ENCODE data around the gene TMIGD1. TPM values are rescaled to one million over a fixed set of nuclear protein-coding genes. Genes with fewer than 3 reads are reported as not detected.

The TMIGD1 gene
- total and polyA plus RNA-seq, 2 experiments from 2014 or later, result not detected

DNA sequence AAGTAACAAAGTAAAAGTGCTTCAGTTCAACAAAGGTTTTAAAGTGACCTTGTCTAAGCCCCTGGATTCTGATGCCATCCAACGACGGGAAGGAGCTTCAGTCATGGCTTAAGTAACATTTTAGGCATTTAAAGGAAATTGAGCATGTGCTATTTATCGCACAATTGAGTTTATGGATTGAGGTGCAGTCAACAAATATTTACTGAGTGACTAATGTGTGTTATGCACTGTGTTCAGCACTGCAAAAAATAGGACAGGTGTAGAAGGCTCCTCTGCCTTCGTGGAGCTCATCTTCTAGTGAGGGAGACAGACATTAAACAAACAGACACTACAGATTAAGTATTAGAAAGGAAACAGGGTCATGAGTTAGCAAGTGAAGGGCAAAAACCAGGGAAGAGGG is 12.5 kb downstream of the TMIGD1 start:
- Histone ChIP-seq H3K9me2 (ENCODE audit: insufficient read depth) (no peaks in the 10 kb centered on the region), H3K4me2 (no peak overlapping the region), H3F3A (replicated peaks; ENCODE audit: low read depth) (no peaks in the 10 kb centered on the region), H3K4me1 (ENCODE audit: insufficient read depth) (no peaks in the 10 kb centered on the region), H4K20me1 (replicated peaks; ENCODE audit: insufficient read depth) (no peaks in the 10 kb centered on the region), H3K27ac (ENCODE audit: low read depth) (no peak overlapping the region), H3K79me2 (replicated peaks; ENCODE audit: insufficient read depth) (no peaks in the 10 kb centered on the region), H3K27me3 (ENCODE audit: insufficient read depth) (no peaks in the 10 kb centered on the region), H3K36me3 (ENCODE audit: insufficient read depth) (no peaks in the 10 kb centered on the region), H2AFZ (no peak overlapping the region), H3K4me3 (no peak overlapping the region)
- Mint-ChIP-seq H3K4me3 (no peak overlapping the region), H3K27me3 (ENCODE audit: insufficient read depth, low read depth, poor library complexity) (no peaks in the 10 kb centered on the region), H3K9me3 (no peaks in the 10 kb centered on the region), H3K27ac (no peak overlapping the region), H3K36me3 (ENCODE audit: low read depth) (no peaks in the 10 kb centered on the region), H3K4me1 (no peaks in the 10 kb centered on the region)
- DNase-seq (ENCODE audit: low spot score), result no peak
- no peak for ATAC-seq
- TF ChIP-seq, protein P1, sequence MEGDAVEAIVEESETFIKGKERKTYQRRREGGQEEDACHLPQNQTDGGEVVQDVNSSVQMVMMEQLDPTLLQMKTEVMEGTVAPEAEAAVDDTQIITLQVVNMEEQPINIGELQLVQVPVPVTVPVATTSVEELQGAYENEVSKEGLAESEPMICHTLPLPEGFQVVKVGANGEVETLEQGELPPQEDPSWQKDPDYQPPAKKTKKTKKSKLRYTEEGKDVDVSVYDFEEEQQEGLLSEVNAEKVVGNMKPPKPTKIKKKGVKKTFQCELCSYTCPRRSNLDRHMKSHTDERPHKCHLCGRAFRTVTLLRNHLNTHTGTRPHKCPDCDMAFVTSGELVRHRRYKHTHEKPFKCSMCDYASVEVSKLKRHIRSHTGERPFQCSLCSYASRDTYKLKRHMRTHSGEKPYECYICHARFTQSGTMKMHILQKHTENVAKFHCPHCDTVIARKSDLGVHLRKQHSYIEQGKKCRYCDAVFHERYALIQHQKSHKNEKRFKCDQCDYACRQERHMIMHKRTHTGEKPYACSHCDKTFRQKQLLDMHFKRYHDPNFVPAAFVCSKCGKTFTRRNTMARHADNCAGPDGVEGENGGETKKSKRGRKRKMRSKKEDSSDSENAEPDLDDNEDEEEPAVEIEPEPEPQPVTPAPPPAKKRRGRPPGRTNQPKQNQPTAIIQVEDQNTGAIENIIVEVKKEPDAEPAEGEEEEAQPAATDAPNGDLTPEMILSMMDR (conservative IDR thresholded peaks at IDR 0.05; ENCODE audit: low read depth in 2 of 2), result no peak

DNA sequence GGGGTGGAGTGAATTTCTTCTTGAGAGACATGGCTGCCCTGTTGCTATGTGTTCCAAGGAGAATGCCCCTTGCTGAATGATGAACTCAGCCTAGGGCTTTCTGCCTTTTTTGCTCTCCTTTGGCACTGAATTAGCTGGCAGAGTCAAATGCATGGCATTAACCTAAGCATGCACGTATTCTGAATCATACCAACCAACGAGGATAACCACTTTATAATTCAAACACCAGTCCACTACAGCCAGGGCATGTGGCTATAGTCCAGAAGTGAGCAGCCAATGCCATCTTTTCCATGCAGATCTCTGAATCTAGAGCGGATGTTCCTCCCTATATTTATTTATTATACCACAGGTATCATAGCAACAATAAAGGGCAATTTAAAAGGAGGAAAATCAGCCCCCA is 15.7 kb downstream of the TMIGD1 start:
- Mint-ChIP-seq H3K9me3 (no peaks in the 10 kb centered on the region), H3K27me3 (ENCODE audit: insufficient read depth, low read depth, poor library complexity) (peaks cover 1% of the 10 kb centered on the region), H3K36me3 (ENCODE audit: low read depth) (no peaks in the 10 kb centered on the region), H3K27ac (no peak overlapping the region), H3K4me3 (no peak overlapping the region), H3K4me1 (no peaks in the 10 kb centered on the region)
- DNase-seq (ENCODE audit: low spot score) (no peak), ATAC-seq (no peak)
- Histone ChIP-seq H3K4me1 (ENCODE audit: insufficient read depth) (no peaks in the 10 kb centered on the region), H2AFZ (no peak overlapping the region), H3K9me2 (ENCODE audit: insufficient read depth) (no peaks in the 10 kb centered on the region), H3K36me3 (ENCODE audit: insufficient read depth) (no peaks in the 10 kb centered on the region), H3F3A (replicated peaks; ENCODE audit: low read depth) (no peaks in the 10 kb centered on the region), H3K27me3 (ENCODE audit: insufficient read depth) (no peaks in the 10 kb centered on the region), H3K4me3 (no peak overlapping the region), H3K27ac (ENCODE audit: low read depth) (no peak overlapping the region), H3K79me2 (replicated peaks; ENCODE audit: insufficient read depth) (no peaks in the 10 kb centered on the region), H4K20me1 (replicated peaks; ENCODE audit: insufficient read depth) (no peaks in the 10 kb centered on the region), H3K4me2 (no peak overlapping the region)
- TF ChIP-seq EZH2 (IDR thresholded peaks at IDR 0.05; ENCODE audit: low read depth, unreplicated experiment) (no peak), EZH2phosphoT487 (IDR thresholded peaks at IDR 0.05; ENCODE audit: unreplicated experiment) (no peak), JUNB (IDR thresholded peaks at IDR 0.05; ENCODE audit: unreplicated experiment) (no peak), ZNF331 (CRISPR knock-in tag; IDR thresholded peaks at IDR 0.05; ENCODE audit: low read depth) (no peak)
- TF ChIP-seq, protein P1 (conservative IDR thresholded peaks at IDR 0.05; ENCODE audit: low read depth in 2 of 2), result no peak

DNA sequence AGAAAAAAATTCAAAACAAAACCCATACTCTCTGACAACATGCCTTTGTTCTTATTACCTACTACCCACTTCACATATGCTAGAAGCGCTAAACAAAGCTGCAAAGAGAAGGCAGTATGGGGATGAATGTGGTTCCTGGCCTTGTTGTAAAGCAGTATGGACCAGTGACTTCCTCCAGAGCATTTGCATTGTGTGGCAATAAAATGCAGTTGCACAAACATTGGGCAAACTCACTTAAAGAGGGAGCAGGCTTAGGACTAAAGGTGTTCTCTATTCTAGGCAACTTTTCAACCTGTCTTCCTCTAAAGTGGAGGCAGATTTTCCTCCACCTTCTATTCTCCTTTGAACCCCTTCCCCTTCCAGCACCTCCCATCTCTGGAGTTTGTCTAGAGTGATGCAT is 17.1 kb downstream of the TMIGD1 start:
- Histone ChIP-seq H3F3A (replicated peaks; ENCODE audit: low read depth) (no peaks in the 10 kb centered on the region), H3K4me1 (ENCODE audit: insufficient read depth) (no peaks in the 10 kb centered on the region), H4K20me1 (replicated peaks; ENCODE audit: insufficient read depth) (no peaks in the 10 kb centered on the region), H2AFZ (no peak overlapping the region; the same call in 1 of the 2 replicates), H3K36me3 (ENCODE audit: insufficient read depth) (no peaks in the 10 kb centered on the region), H3K4me2 (no peak overlapping the region), H3K27ac (ENCODE audit: low read depth) (no peak overlapping the region), H3K79me2 (replicated peaks; ENCODE audit: insufficient read depth) (no peaks in the 10 kb centered on the region), H3K9me2 (ENCODE audit: insufficient read depth) (no peaks in the 10 kb centered on the region), H3K27me3 (ENCODE audit: insufficient read depth) (no peaks in the 10 kb centered on the region), H3K4me3 (no peak overlapping the region)
- Mint-ChIP-seq H3K4me1 (peaks cover 3% of the 10 kb centered on the region; the same call in 1 of the 3 replicates), H3K9me3 (no peaks in the 10 kb centered on the region), H3K27ac (no peak overlapping the region), H3K4me3 (no peak overlapping the region), H3K36me3 (ENCODE audit: low read depth) (no peaks in the 10 kb centered on the region), H3K27me3 (ENCODE audit: insufficient read depth, low read depth, poor library complexity) (peaks cover 1% of the 10 kb centered on the region)
- ATAC-seq, result no peak
- no peak for DNase-seq (ENCODE audit: low spot score)
- TF ChIP-seq NANOG (IDR thresholded peaks at IDR 0.05; ENCODE audit: borderline replicate concordance) (no peak), STAT1 (IDR thresholded peaks at IDR 0.05; ENCODE audit: unreplicated experiment) (no peak)

All from GM23338 (cell line).